GM23338 (cell line): ENCODE measurements around the gene MYCBP2.

Source experiments
- CREB1 ChIP-seq: fragments of 250-450 bp; sonication (Bioruptor Pico); IDR thresholded peaks from 2 replicates; pipeline ENCODE4 v1.5.0; 2020; ENCODE audit warnings: low read depth, mild to moderate bottlenecking, moderate library complexity
- CTCF ChIP-seq, 2 experiments: fragments of 200-600 bp in 1 of 2; sonication (generic) in 1 of 2; conservative IDR thresholded peaks; 2 replicates each; pipeline versions ENCODE4 v1.5.1 to v1.6.1; 2016 to 2017; ENCODE audit warnings: antibody characterized with exemption in 2 of 2, low read depth in 2 of 2, mild to moderate bottlenecking in 2 of 2, moderate library complexity in 1 of 2
- ETS1 ChIP-seq: IDR thresholded peaks from 2 replicates; pipeline ENCODE4 v1.6.1; 2016; ENCODE audit warnings: antibody characterized with exemption
- EZH2 ChIP-seq: fragments of 200-600 bp; sonication (generic); IDR thresholded peaks from one replicate; pipeline ENCODE4 v1.8.0; 2017; ENCODE audit warnings: antibody characterized with exemption, mild to moderate bottlenecking, low read depth; ENCODE audit not compliant: unreplicated experiment
- EZH2phosphoT487 ChIP-seq: fragments of 200-600 bp; sonication (generic); IDR thresholded peaks from one replicate; pipeline ENCODE4 v1.8.1; 2018; ENCODE audit warnings: antibody characterized with exemption; ENCODE audit not compliant: unreplicated experiment
- JUNB ChIP-seq: IDR thresholded peaks from one replicate; pipeline ENCODE4 v1.6.1; 2016; ENCODE audit warnings: antibody characterized with exemption; ENCODE audit not compliant: unreplicated experiment
- NANOG ChIP-seq: IDR thresholded peaks from 2 replicates; pipeline ENCODE4 v1.6.1; 2016; ENCODE audit warnings: antibody characterized with exemption, borderline replicate concordance
- POLR2AphosphoS5 ChIP-seq: IDR thresholded peaks from 2 replicates; pipeline ENCODE4 v1.6.1; 2016; ENCODE audit warnings: antibody characterized with exemption, low read depth
- REST ChIP-seq: IDR thresholded peaks from one replicate; pipeline ENCODE4 v1.6.1; 2018; ENCODE audit warnings: antibody characterized with exemption; ENCODE audit not compliant: unreplicated experiment
- STAT1 ChIP-seq: IDR thresholded peaks from one replicate; pipeline ENCODE4 v1.6.1; 2016; ENCODE audit warnings: antibody characterized with exemption; ENCODE audit not compliant: unreplicated experiment
- ZNF114 ChIP-seq: fragments of 250-450 bp; sonication (Bioruptor Pico); IDR thresholded peaks from 2 replicates; pipeline ENCODE4 v1.5.0; 2020; ENCODE audit warnings: mild to moderate bottlenecking, moderate library complexity
- ZNF331 ChIP-seq: fragments of 250-450 bp; sonication (Bioruptor Pico); IDR thresholded peaks from 2 replicates; pipeline ENCODE4 v1.5.0; 2020; ENCODE audit warnings: low read depth, mild to moderate bottlenecking, moderate library complexity
- ZNF462 ChIP-seq: fragments of 250-450 bp; sonication (Bioruptor Pico); IDR thresholded peaks from 2 replicates; pipeline ENCODE4 v1.5.0; 2020; ENCODE audit warnings: mild to moderate bottlenecking, moderate library complexity

- TF ChIP-seq CTCF (conservative IDR thresholded peaks at IDR 0.05; ENCODE audit: low read depth in 2 of 2) = no peak
- TF ChIP-seq EZH2 = no peak
- TF ChIP-seq CREB1 = no peak
- TF ChIP-seq POLR2AphosphoS5 = no peak
- no peak for TF ChIP-seq EZH2phosphoT487
- no peak for TF ChIP-seq JUNB
- no peak for TF ChIP-seq REST
- no peak for TF ChIP-seq ETS1
- no peak for TF ChIP-seq ZNF462 (CRISPR knock-in tag)
- TF ChIP-seq STAT1 = no peak
- TF ChIP-seq ZNF114 (CRISPR knock-in tag) = no peak
- TF ChIP-seq NANOG = no peak
- no peak for TF ChIP-seq ZNF331 (CRISPR knock-in tag)
Measured at GRCh38 chr13:77062097-77062496, 264.8 kb downstream of the MYCBP2 start.
